Inferior parietal cortex (tissue), 1 donor: Measurements from ENCODE around the gene SMYD4.
"Not testable (repeated sequence)": the region's sequence is repeated elsewhere in the genome, so short reads cannot be mapped to it uniquely, and the experiment has no call there.

ENCODE experiments used
- DNase-seq: peaks from one replicate; pipeline ENCODE4 v3.0.0-alpha.2; 2016; ENCODE audit errors: extremely low spot score

SMYD4 gene

DNA sequence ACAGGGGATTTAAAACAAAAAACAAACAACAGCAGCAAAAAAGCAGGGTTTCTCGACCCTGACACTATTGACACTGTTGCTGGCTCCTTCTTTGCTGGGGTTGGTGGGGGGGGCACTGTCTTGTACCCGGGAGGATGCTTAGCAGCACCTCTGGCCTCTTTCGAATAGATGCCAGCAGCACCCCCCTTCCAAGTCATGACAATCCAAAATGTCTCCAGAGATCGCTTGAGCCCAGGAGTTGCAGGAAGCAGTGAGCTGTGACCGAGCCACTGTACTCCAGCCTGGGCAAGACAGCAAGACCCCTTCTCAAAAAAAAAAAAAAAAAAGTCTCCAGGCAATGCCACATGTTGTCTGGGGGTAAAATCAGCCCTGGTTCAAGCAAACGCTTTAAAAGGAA, 47.5 kb downstream of the SMYD4 start:
- no peak for DNase-seq

DNA sequence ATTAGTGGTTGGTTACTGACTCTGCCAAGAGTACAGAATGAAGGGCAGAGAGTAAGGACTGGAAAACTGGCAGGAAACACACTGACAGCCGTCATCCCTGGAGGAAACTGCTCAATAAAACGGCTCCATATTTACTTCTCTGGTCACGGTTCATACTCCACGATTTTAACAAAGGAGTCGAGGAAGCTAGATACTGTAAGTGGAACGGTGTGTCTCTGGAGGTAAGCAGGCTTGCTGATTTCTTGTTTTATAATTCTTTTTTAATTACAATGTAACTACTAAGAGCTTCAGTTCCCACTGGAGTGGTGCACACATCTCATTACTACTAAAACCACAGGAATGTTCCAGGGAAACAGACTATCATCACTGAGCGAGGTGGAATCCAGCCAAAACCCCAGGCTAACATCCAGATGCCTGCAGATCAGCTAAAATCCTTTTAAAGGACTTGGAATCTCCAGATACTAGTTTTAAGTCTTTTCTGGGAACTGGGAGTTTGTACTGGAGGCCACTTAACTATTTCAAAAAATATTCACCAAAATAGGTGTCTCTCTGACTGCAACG, 50.1 kb downstream of the SMYD4 start:
- DNase-seq = no peak

DNA sequence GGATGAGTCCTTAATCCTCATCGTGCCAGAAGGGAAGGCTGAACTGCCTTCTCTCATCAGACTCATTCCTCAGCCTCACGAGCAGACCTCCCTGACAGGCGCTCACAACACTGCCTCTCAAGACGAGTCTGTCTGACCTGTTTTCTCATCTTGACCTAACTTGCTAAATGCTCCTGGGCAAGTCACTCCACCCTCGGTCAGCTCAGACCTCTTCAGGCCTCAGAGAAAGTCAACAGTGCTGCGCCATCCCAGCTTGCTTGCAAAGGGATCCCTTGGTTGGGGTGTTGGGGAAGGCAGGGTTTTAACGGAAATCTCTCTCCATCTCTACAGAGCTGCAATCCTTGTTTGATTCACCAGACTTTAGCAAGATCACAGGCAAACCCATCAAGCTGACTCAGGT, 52.8 kb downstream of the SMYD4 start:
- DNase-seq = no peak

DNA sequence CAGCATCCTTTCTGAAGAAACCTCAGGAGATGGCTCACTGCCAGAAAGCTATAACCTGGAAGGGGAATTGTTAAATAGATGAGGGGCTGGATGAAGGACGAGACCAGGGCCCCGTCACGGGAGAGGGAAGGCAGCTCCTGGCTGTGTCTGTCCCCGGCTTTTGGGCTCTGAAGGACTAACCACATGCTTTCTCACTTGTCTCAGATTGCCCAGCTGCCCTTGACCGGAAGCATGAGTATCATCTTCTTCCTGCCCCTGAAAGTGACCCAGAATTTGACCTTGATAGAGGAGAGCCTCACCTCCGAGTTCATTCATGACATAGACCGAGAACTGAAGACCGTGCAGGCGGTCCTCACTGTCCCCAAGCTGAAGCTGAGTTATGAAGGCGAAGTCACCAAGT, 53.4 kb downstream of the SMYD4 start:
- no peak for DNase-seq

DNA sequence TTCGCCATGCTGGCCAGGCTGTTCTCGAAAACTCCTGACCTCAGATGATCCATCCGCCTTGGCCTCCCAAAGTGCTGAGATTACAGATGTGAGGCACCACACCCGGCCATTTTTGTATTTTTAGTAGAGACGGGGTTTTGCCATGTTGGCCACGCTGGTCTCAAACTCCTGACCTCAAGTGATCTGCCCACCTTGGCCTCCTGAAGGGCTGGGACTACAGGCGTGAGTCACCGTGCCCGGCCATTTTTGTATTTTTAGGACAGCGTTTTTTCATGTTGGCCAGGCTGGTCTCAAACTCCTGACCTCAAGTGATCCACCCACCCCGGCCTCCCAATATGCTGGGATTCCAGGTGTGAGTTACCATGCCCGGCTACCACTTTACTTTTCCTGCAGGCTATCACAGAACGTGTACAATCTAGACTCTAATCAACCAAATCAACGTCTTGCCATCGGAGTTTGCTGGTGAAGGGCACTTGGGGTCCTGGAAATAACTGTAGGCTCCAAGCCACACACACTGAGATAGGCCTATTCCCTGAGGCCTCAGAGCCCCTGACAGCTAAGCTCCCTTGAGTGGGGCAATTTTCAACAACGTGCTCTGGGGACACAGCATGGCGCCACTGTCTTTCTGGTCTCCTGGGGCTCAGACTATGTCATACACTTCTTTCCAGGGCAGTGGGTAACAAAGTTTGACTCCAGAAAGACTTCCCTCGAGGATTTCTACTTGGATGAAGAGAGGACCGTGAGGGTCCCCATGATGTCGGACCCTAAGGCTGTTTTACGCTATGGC, 55.1 kb downstream of the SMYD4 start:
- no peak for DNase-seq

DNA sequence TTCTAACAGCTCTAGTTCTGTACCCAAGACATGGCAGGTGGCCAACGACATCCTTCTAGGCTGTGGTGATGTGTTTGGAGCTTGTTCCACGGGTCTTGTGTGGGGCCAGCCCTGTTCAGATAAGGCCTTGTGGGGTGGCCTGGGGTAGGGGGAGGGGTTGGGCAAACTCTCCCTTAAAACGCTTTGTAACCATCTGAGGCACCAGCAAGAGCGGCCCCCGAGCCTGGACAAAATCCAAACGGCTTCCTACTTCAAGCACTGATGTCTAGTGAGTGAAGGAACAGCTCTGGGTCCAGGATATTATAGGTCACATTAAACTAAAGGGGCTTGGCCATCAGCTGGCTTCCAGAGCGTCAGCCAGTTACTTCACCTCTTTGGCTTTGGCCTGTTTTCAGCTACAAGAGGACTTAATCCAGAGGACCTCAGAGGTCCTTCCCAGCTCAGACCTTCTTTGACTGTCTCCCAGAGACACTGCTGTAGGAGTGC, 56.0 kb downstream of the SMYD4 start:
- DNase-seq = no peak

DNA sequence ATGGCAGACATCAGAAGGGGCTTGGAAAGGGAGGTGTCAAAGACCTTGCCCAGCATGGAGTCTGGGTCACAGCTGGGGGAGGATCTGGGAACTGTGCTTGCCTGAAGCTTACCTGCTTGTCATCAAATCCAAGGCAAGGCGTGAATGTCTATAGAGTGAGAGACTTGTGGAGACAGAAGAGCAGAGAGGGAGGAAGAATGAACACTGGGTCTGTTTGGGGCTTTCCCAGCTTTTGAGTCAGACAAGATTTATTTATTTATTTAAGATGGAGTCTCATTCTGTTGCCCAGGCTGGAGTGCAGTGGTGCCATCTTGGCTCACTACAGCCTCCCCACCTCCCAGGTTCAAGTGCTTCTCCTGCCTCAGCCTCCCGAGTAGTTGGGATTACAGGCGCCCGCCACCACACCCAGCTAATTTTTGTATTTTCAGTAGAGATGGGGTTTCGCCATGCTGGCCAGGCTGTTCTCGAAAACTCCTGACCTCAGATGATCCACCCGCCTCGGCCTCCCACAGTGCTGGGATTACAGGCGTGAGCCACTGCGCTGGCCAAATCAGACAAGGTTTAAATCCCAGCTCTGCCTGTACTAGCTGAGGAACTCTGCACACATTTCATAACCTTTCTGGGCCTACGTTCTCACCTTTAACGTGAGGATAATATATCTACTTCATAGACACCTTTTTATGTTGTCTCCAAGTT, 56.6 kb downstream of the SMYD4 start:
- DNase-seq = not testable (repeated sequence)

DNA sequence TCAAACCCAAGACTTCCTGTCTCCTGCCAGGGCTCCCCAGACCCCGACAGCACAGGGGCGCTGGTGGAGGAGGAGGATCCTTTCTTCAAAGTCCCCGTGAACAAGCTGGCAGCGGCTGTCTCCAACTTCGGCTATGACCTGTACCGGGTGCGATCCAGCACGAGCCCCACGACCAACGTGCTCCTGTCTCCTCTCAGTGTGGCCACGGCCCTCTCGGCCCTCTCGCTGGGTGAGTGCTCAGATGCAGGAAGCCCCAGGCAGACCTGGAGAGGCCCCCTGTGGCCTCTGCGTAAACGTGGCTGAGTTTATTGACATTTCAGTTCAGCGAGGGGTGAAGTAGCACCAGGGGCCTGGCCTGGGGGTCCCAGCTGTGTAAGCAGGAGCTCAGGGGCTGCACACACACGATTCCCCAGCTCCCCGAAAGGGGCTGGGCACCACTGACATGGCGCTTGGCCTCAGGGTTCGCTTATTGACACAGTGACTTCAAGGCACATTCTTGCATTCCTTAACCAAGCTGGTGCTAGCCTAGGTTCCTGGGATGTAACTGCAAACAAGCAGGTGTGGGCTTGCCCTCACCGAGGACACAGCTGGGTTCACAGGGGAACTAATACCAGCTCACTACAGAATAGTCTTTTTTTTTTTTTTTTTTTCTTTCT, 59.8 kb downstream of the SMYD4 start:
- no peak for DNase-seq

DNA sequence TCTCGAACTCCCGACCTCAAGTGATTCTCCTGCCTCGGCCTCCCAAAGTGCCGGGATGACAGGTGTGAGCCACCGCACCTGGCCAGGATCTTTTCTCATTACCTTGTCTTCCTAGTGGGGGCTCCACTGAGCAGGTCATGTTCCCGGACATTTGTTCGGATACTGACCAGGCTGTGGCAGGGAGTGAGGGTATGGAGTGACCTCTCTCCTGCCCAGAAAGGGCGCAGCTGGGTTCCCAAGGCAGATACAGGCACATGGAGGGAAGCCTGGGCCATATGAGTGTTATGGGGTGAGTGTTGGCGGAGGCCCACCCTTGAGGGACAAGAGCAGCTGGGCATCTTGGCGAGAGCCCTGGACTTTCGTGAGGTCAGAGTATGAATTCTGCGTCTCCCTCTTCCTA, 62.3 kb downstream of the SMYD4 start:
- no peak for DNase-seq

DNA sequence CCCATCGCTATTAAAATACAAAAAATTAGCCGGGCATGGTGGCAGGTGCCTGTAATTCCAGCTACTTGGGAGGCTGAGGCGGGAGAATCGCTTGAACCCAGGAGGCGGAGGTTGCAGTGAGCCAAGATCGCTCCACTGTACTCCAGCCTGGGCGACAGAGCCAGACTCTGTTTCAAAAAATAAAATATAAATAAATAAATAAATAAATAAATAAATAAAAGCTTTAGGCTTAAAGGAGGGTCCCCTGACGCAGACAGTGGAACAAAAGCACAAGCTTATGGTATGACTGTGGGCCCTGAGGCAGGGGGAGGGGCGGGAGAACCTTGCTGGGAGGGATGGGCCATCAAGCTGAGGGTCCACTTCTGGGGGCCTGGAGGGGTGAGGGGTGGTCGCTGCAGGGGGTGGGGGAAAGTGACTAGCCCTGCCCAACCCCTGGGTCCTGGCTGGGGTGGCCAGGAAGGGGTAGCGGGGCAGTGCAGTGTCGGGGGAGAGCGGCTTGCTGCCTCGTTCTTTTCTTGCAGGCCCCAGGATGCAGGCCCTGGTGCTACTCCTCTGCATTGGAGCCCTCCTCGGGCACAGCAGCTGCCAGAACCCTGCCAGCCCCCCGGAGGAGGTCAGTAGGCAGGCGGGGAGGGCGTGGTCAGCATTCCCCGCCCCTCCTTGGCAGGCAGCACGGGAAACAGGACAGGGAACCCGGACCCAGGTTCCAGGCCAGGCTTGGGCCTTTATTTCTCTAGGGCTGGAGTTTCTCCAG, 63.1 kb downstream of the SMYD4 start:
- DNase-seq = no peak

DNA sequence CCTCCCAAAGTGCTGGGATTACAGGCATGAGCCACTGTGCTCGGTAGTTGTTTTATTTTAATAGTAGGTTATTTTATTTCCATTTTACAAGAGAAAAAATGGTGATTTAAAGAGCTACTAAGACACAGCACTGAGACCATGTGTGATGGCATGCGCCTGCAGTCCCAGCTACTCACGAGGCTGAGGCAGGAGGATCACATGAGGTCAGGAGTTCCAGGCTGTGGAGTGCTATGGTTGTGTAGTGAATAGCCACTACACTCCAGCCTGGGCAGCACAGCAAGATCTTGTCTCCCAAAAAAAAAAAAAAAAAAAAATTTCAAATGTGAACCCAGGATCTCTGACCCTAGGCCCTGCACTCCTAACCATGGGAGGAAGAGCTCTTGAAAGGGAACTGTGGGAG, 64.1 kb downstream of the SMYD4 start:
- no peak for DNase-seq

DNA sequence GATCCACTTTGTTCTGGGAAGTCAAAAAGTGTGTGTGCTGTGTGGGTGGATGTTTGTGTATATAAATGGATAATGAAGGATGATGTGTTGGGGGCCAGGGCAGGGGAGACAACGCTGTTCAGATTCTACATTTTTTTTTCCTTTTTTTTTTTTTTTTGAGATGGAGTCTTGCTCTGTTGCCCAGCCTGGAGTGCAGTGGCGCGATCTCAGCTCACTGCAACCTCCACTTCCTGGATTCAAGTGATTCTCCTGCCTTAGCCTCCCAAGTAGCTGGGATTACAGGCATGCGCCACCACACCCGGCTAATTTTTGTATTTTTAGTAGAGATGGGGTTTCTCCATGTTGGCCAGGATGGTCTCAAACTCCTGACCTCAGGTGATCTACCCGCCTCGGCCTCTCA, 65.0 kb downstream of the SMYD4 start:
- not testable (repeated sequence) for DNase-seq

DNA sequence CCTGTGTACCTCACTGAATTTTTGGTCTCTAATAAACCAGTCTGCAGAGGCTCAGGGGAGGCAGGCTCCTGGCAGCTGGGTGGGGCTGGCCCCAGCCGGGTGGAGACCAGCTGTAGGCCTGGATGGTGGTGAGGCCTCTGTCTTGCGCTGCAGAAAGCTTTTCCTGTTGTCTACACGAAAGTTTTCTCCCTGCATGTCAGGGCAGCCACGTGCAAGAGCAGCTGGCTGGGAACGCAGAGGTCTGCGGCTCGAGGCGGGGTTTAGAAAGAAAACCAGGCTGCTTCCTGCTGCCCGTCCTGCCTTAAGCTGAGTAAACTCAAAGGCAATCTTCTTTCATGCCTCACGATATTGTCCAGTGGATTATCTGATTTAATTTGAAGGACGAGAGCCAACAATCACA, 65.4 kb downstream of the SMYD4 start:
- no peak for DNase-seq

DNA sequence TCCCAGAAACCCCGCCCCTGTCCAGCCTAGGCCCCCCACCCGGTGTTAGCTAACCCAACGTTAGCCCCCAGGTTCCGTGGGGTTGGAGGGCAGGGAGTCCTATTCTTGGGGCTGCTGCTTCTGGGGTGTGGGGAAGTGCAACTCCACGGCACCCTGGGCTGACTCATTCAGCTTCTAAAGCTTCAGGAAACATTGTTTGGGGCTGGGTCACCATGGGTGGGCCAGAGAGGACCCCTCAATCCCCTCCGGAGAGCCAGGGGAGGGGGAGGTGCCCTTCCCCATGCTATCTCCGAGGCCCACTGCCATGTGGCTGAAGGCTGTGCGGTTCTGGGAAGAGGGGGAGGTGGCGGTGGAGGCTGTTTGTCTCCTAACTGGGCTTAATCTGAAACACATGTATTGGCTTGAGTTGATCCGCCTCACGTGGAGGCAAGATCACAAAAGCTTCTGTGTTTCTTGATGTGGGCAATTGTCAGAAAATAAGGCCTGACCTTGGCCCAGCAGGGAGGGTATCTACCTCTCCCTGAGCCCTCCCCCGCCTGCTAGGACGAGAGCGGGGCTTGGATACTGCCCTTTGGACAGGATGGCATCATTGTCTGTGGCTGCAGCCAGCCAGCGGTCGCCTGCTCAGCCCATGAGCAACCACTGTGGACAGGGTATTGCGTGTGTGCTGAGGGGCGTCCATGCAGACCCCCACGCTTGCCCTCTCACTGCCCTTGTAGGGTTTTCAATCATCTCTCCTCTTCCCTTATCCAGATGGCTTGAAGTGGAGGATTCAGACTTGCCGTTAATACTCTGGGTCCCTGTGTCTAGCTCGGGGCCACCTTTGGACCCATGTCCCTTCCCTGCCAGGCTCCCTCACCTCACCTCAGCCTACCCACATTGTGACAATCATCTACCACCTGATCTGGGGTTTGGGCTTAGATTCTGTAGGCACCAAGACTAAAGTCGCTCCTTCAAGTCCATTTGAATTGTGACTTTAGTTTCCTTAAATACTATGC, 66.5 kb downstream of the SMYD4 start:
- DNase-seq = no peak

DNA sequence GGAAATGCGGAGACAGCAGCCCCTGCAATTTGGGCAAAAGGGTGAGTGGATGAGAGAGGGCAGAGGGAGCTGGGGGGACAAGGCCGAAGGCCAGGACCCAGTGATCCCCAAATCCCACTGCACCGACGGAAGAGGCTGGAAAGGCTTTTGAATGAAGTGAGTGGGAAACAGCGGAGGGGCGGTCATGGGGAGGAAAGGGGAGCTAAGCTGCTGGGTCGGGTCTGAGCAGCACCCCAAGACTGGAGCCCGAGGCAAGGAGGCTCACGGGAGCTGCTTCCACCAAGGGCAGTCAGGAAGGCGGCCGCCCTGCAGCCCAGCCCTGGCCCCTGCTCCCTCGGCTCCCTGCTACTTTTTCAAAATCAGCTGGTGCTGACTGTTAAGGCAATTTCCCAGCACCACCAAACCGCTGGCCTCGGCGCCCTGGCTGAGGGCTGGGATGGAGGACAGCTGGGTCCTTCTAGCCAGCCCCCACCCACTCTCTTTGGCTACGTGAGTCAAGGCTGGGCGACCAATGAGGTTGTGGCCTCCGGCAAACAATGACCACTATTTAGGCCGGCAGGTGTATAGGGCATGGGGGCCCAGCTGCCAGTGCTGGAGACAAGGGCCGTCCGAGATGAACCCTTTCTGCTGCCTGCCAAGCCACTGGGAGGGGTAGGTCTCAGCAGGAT, 67.3 kb downstream of the SMYD4 start:
- no peak for DNase-seq

DNA sequence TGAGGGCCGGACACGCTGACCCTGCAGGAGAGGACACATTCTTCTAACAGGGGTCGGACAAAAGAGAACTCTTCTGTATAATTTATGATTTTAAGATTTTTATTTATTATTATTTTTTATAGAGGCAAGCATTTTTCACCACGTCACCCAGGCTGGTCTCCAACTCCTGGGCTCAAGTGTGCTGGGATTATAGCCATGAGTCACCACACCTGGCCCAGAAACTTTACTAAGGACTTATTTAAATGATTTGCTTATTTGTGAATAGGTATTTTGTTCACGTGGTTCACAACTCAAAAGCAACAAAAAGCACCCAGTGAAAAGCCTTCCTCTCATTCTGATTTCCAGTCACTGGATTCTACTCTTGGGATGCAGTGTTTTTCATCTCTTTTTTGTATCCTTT, 70.2 kb downstream of the SMYD4 start:
- DNase-seq = no peak

DNA sequence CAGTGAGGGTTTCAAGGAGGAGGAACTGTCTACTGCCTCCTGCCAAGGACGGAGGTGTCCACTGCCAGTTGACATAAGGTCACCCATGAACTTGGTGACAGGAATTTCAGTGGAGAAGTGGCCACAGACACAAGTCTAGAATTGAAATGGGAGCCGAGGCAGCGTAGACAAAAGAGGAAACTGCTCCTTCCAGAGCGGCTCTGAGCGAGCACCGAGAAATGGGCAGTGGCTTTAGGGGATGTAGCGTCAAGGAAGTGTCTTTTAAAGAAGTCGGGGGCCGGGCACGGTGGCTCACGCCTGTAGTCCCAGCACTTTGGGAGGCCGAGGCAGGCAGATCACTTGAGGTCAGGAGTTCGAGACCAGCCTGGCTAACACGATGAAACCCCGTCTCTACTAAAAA, 70.9 kb downstream of the SMYD4 start:
- no peak for DNase-seq

DNA sequence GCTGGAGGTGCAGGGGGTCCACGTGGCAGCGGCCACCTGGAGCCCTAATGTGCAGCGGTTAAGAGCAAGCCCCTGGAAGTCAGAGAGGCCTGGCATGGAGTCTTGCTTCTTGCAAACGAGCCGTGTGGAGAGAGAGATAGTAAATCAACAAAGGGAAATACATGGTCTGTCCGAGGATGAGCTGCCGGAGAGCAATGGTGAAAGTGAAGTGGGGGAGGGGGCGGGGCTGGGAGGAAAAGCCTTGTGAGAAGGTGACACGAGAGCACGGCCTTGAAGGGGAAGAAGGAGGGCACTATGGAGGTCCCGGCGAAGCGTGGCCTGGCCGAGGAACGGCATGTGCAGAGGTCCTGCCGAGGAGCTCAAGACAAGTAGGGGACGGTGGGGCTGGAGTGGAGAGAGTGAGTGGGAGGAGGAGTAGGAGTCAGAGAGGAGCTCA, 73.9 kb downstream of the SMYD4 start:
- no peak for DNase-seq

DNA sequence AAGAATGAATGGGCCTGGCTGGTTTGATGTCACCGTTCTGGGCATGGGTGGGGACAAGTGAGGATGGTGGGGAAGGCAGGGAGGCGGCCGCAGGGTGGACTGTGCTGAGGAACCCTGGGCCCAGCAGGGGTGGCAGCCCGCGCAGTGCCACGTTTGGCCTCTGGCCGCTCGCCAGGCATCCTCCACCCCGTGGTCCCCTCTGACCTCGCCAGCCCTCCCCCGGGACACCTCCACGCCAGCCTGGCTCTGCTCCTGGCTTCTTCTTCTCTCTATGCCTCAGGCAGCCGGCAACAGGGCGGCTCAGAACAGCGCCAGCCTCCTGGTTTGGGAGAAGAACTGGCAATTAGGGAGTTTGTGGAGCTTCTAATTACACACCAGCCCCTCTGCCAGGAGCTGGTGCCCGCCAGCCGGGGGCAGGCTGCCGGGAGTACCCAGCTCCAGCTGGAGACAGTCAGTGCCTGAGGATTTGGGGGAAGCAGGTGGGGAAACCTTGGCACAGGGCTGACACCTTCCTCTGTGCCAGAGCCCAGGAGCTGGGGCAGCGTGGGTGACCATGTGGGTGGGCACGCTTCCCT, 74.4 kb downstream of the SMYD4 start:
- DNase-seq = no peak
